K562 (cell line): ENCODE results near the gene BCAP31. TPM values are rescaled to one million over a fixed set of nuclear protein-coding genes. Genes with fewer than 3 reads are reported as not detected.

ENCODE experiments used
- ATAC-seq: fragments of 200-7000 bp; cut with Tn5 transposase; 3 replicates; pipeline ENCODE4 v1.9.1; 2020; ENCODE audit warnings: moderate library complexity
- BruUV-seq: library from RNA; stranded (reverse); fragments of 400-500 nt; replicated peaks from 2 replicates; lab custom pipeline; 2021; lab: Mats Ljungman, UMichigan
- CTCF ChIA-PET: fragments of 300-600 bp; formaldehyde crosslinking; extraction: SDS; loops from one replicate; lab custom pipeline; 2021; ENCODE audit warnings: low intra/inter-chr PET ratio; lab: Yijun Ruan, JAX
- POLR2A ChIA-PET: fragments of 300-600, 350-650 bp; sonication (Branson Sonifier 250); formaldehyde crosslinking; extraction: SDS; loops from one replicate; lab custom pipeline; 2021; ENCODE audit warnings: antibody characterized with exemption, inconsistent platforms; lab: Yijun Ruan, JAX
- DNase-seq, 4 experiments: peaks; one replicate each; pipeline versions ENCODE4 v3.0.0 to v3.0.0-alpha.2; 2011 to 2018; ENCODE audit warnings: low spot score in 3 of 4, mixed read lengths in 3 of 4; ENCODE audit errors: extremely low read depth in 1 of 4
- FAIRE-seq: peaks from 2 replicates; lab custom pipeline; 2011; peaks lifted over from hg19 to GRCh38; lab: Jason Lieb, UNC
- H2AFZ ChIP-seq: 2 replicates; pipeline ENCODE4 v1.6.0; 2011; ENCODE audit warnings: low read depth, low read length, control low read depth, inconsistent platforms
- H3K27ac ChIP-seq: fragments of 200-600 bp; 3 replicates; pipeline ENCODE4 v1.8.0; 2011; ENCODE audit warnings: low read depth, mild to moderate bottlenecking, control low read depth, inconsistent platforms, low read length, moderate library complexity, mixed read lengths; ENCODE audit errors: extremely low read depth
- H3K27me3 ChIP-seq, 2 experiments: fragments of 300-600 bp in 1 of 2; 2 replicates in 1 of 2; 3 replicates in 1 of 2; pipeline versions ENCODE4 v1.6.0 to v1.8.0; 2011; ENCODE audit warnings: inconsistent platforms in 2 of 2, low read length in 2 of 2, mild to moderate bottlenecking in 1 of 2, mixed read lengths in 1 of 2, moderate library complexity in 1 of 2; ENCODE audit not compliant: control insufficient read depth in 2 of 2, insufficient read depth in 2 of 2
- H3K36me3 ChIP-seq: fragments of 300-600 bp; 3 replicates; pipeline ENCODE4 v1.8.0; 2011; ENCODE audit warnings: mild to moderate bottlenecking, low read length, inconsistent platforms; ENCODE audit not compliant: control insufficient read depth, insufficient read depth
- H3K4me1 ChIP-seq, 2 experiments: fragments of 200-600 bp in 1 of 2; replicated peaks in 1 of 2; 2 replicates in 1 of 2; 3 replicates in 1 of 2; pipeline versions ENCODE4 v1.5.1 to v1.8.0; 2011; ENCODE audit warnings: inconsistent platforms in 2 of 2, low read length in 2 of 2, mild to moderate bottlenecking in 1 of 2, mixed read lengths in 1 of 2, moderate library complexity in 1 of 2; ENCODE audit not compliant: control insufficient read depth in 2 of 2, insufficient read depth in 2 of 2
- H3K4me2 ChIP-seq: 2 replicates; pipeline ENCODE4 v1.6.1; 2011; ENCODE audit warnings: low read length, control low read depth, inconsistent platforms, mixed read lengths; ENCODE audit not compliant: insufficient read depth
- H3K4me3 ChIP-seq: fragments of 200-600 bp; sonication (generic), shearing (Covaris generic); 2 replicates; pipeline ENCODE4 v1.5.1; 2016; ENCODE audit warnings: control low read depth, inconsistent platforms
- H3K79me2 ChIP-seq: fragments of 200-600 bp; 3 replicates; pipeline ENCODE4 v1.8.0; 2011; ENCODE audit warnings: low read length, inconsistent platforms; ENCODE audit not compliant: control insufficient read depth, insufficient read depth
- H3K9ac ChIP-seq, 2 experiments: 2 replicates each; pipeline versions ENCODE4 v1.6.0 to v1.6.1; 2011; ENCODE audit warnings: low read depth in 2 of 2, low read length in 2 of 2, control low read depth in 1 of 2, inconsistent platforms in 1 of 2, mild to moderate bottlenecking in 1 of 2, mixed read lengths in 1 of 2; ENCODE audit not compliant: insufficient read depth in 1 of 2
- H3K9me1 ChIP-seq: one replicate; pipeline ENCODE4 v1.6.0; 2011; ENCODE audit warnings: inconsistent platforms, mild to moderate bottlenecking, low read length, moderate library complexity; ENCODE audit not compliant: control insufficient read depth, insufficient read depth
- H3K9me3 ChIP-seq: replicated peaks from 2 replicates; pipeline ENCODE4 v1.5.1; 2011; ENCODE audit warnings: low read depth, low read length, inconsistent platforms; ENCODE audit not compliant: control insufficient read depth, insufficient read depth
- H4K20me1 ChIP-seq: replicated peaks from 2 replicates; pipeline ENCODE4 v1.6.1; 2011; ENCODE audit warnings: low read length, inconsistent platforms, mixed read lengths; ENCODE audit not compliant: control insufficient read depth, insufficient read depth
- CREB3L1 ChIP-seq: fragments of 450-650 bp; IDR thresholded peaks from 2 replicates; pipeline ENCODE4 v1.6.1; 2014; ENCODE audit warnings: low read depth, mild to moderate bottlenecking, moderate library complexity, borderline replicate concordance
- ETS2 ChIP-seq: IDR thresholded peaks from 2 replicates; pipeline ENCODE4 v1.6.1; 2016; ENCODE audit warnings: borderline replicate concordance, missing genetic modification characterization, mild to moderate bottlenecking, moderate library complexity, missing compliant biosample characterization; ENCODE audit not compliant: poor library complexity, severe bottlenecking
- HNRNPL ChIP-seq: fragments of 200-400 bp; formaldehyde crosslinking; IDR thresholded peaks from 2 replicates; pipeline ENCODE4 v1.6.1; 2017; ENCODE audit warnings: low read depth, mild to moderate bottlenecking, low read length
- IRF2 ChIP-seq: sonication (generic); formaldehyde crosslinking; IDR thresholded peaks from 2 replicates; pipeline ENCODE4 v1.8.1; 2022; ENCODE audit warnings: mild to moderate bottlenecking, missing genetic modification reagents
- KDM5B ChIP-seq: fragments of 200-600 bp; sonication (generic); IDR thresholded peaks from 2 replicates; pipeline ENCODE4 v1.6.1; 2012; ENCODE audit warnings: low read depth, mild to moderate bottlenecking, moderate library complexity, low read length, control low read depth, inconsistent platforms; ENCODE audit not compliant: insufficient replicate concordance
- KLF6 ChIP-seq: fragments of 250-450 bp; sonication (Bioruptor Pico); IDR thresholded peaks from 2 replicates; pipeline ENCODE4 v1.4.0; 2020; ENCODE audit warnings: mild to moderate bottlenecking, moderate library complexity, borderline replicate concordance
- NFRKB ChIP-seq: fragments of 450-650 bp; IDR thresholded peaks from 2 replicates; pipeline ENCODE4 v1.6.1; 2016; ENCODE audit warnings: low read depth
- PYGO2 ChIP-seq: fragments of 450-650 bp; IDR thresholded peaks from 2 replicates; pipeline ENCODE4 v1.6.1; 2016; ENCODE audit warnings: mild to moderate bottlenecking, missing genetic modification characterization, moderate library complexity, missing compliant biosample characterization
- SUPT5H ChIP-seq: fragments of 450-650 bp; IDR thresholded peaks from 2 replicates; pipeline ENCODE4 v1.6.1; 2016
- YY1 ChIP-seq, 3 experiments: IDR thresholded peaks; 2 replicates each; pipeline ENCODE4 v1.6.1; 2011; ENCODE audit warnings: low read length in 2 of 3, mild to moderate bottlenecking in 2 of 3, moderate library complexity in 2 of 3, borderline replicate concordance in 1 of 3, control low read depth in 1 of 3, low read depth in 1 of 3; ENCODE audit not compliant: insufficient read depth in 3 of 3, insufficient replicate concordance in 2 of 3, control insufficient read depth in 1 of 3, insufficient read length in 1 of 3; ENCODE audit errors: extremely low read depth in 1 of 3
- ZNF830 ChIP-seq: fragments of 250-450 bp; sonication (Bioruptor Pico); IDR thresholded peaks from 2 replicates; pipeline ENCODE4 v1.5.0; 2021; ENCODE audit warnings: mild to moderate bottlenecking
- WGBS: fragments of 100-300 bp; shearing (Covaris generic); methylation state at CpG from one replicate; pipeline ENCODE4 v1.1.6; 2016; ENCODE audit warnings: low coverage, mixed read lengths; ENCODE audit not compliant: insufficient coverage; ENCODE audit errors: missing lambda C conversion rate; 5-methylcytosine and 5-hydroxymethylcytosine counted together
- in situ Hi-C: fragments of 300-500 bp; cut with MboI; formaldehyde crosslinking; loops from 4 replicates; pipeline ENCODE4 v1.15.0; 2018; ENCODE audit warnings: inconsistent platforms, mixed read lengths
- intact Hi-C: fragments of 100-400 bp; cut with micrococcal nuclease; formaldehyde crosslinking; loops from 2 replicates; pipeline ENCODE4 v1.14.2; 2022
- polyA plus RNA-seq, 8 experiments: library from polyadenylated mRNA; depleted of rRNA in 4 of 8; stranded (reverse) in 5 of 8; unstranded in 3 of 8; fragments of >200 nt; fragmentation: Nextera tagmentation in 2 of 8; fragmentation: Illumina TruSeq in 1 of 8; extraction: Ambion mirVana in 2 of 8; extraction: Trizol in 1 of 8; gene quantifications; 2 replicates each; pipeline versions ENCODE4 v1.2.1 to v1.2.3, GENCODE V29; 2011 to 2014; ENCODE audit warnings: inconsistent platforms in 1 of 8, missing spikeins in 1 of 8
- total RNA-seq, 7 experiments: library from RNA; depleted of rRNA in 6 of 7; stranded (reverse); fragments of >200 nt in 6 of 7; fragmentation: Illumina TruSeq in 2 of 7; extraction: Trizol in 2 of 7; gene quantifications; 2 replicates each; pipeline versions ENCODE4 v1.2.1 to v1.2.3, GENCODE V29; 2011 to 2021; ENCODE audit warnings: low replicate concordance in 1 of 7
- TF ChIP-seq, protein P1 (sequence below), 3 experiments: IDR thresholded peaks in 2 of 3; conservative IDR thresholded peaks in 1 of 3; 2 replicates each; pipeline ENCODE4 v1.5.1; 2011 to 2012; ENCODE audit warnings: low read length in 3 of 3, mild to moderate bottlenecking in 3 of 3, control low read depth in 2 of 3, improper control_type of control experiment in 1 of 3, inconsistent platforms in 1 of 3, low read depth in 1 of 3, mixed read lengths in 1 of 3, moderate library complexity in 1 of 3; ENCODE audit not compliant: insufficient read depth in 2 of 3

BCAP31 gene
- total and polyA plus RNA-seq, 9 of the 15 experiments (the other 6 are each of a cell fraction or from before 2014, with no cell fraction given) = 156 to 683 (median 188) TPM

DNA sequence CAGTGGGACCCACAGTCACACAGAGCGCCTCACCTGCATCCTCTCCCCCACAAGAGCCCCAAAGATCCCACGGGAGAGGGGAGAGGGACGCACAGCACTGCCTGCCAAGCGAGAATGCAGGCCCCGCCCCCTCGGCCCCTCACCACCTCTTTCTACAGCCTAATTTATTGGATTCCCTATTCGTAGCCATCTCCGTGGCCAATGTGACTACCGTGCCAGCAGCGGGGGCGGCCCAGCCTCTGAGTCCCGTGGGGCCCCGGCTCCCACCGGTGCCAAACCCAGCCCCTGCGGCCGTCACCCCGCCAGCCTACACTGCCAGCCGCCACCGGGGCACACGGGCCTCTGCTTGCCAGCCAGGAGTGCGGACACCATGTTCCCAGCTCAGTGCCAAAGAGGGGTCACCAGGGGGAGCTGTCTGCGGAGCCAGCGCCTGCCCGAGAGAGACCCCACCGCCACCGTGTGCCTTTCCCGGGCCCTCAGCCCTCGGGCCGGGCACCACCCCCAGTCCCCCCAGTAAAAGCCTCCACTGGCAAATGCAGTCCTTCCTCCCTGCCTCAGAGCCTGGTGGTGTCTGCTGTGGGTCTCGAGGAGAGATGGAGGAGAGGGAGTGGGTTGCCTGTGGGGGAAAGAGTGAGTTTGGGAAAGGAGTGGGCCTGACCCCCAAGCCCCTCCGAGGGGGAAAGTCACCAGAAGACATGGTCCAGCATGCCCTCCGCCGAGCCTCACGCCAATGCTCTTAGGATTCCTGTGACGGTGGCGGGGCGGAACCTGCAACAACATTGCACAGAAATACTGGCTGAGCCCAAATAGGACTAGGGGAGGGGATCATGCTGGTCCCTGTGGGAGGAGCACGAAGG is 20.3 kb upstream of the BCAP31 start:
- H3K4me2 ChIP-seq = peak overlapping the region; percentile 81
- intact Hi-C loops = no loop called here
- H3K27ac ChIP-seq = peak overlapping the region; percentile 79
- peak overlapping the region; percentile 78 to 89 for H3K9ac ChIP-seq
- no TSS peak for BruUV-seq
- peaks cover 0 to 52% of the 10 kb centered on the region in 2 experiments; a peak in 3 of 5 replicates for H3K4me1 ChIP-seq
- peak; percentile 15 for FAIRE-seq
- peak in 1 of 4 experiments; percentile 28 for DNase-seq
- no peaks in the 10 kb centered on the region for H3K79me2 ChIP-seq
- no peaks in the 10 kb centered on the region for H3K9me1 ChIP-seq
- H3K27me3 ChIP-seq = no peaks in the 10 kb centered on the region
- H3K4me3 ChIP-seq = peak overlapping the region; percentile 42
- WGBS = 16% methylated on average over 23 of the region's 38 CpGs
- H3K36me3 ChIP-seq = no peaks in the 10 kb centered on the region
- in situ Hi-C loops = no loop called here
- peak overlapping the region; percentile 81 for H2AFZ ChIP-seq
- H4K20me1 ChIP-seq = no peaks in the 10 kb centered on the region
- ATAC-seq = peak; percentile 40; the same call in 1 of the 3 replicates
- ChIA-PET POLR2A (interaction anchor here (0.6 to 0.7 kb wide), 3 partner anchors 14 to 180 kb away, joined by 3 to 5 read pairs (median 4); no protein-coding TSS in a partner anchor), CTCF (no interaction called here)
- TF ChIP-seq IRF2 (CRISPR knock-in tag) (no peak), ETS2 (tag) (no peak), CREB3L1 (peak; percentile 6; the same call in 1 of the 2 replicates), SUPT5H (peak; percentile 13; the same call in 1 of the 2 replicates), YY1 (IDR thresholded peaks at IDR 0.05; ENCODE audit: borderline replicate concordance in 1 of 3, control insufficient read depth in 1 of 3, extremely low read depth in 1 of 3, insufficient read depth in 3 of 3, insufficient read length in 1 of 3, insufficient replicate concordance in 2 of 3, low read depth in 1 of 3, low read length in 2 of 3) (peak in 1 of 3 experiments; percentile 8), NFRKB (0 out of 2 replicates have a peak, but pooled peaks have one; percentile 3), KDM5B (peak; percentile 8), HNRNPL (peak; percentile 61; the same call in 1 of the 2 replicates), KLF6 (CRISPR knock-in tag) (no peak), ZNF830 (CRISPR knock-in tag) (no peak), PYGO2 (tag) (no peak)
- TF ChIP-seq, protein P1, sequence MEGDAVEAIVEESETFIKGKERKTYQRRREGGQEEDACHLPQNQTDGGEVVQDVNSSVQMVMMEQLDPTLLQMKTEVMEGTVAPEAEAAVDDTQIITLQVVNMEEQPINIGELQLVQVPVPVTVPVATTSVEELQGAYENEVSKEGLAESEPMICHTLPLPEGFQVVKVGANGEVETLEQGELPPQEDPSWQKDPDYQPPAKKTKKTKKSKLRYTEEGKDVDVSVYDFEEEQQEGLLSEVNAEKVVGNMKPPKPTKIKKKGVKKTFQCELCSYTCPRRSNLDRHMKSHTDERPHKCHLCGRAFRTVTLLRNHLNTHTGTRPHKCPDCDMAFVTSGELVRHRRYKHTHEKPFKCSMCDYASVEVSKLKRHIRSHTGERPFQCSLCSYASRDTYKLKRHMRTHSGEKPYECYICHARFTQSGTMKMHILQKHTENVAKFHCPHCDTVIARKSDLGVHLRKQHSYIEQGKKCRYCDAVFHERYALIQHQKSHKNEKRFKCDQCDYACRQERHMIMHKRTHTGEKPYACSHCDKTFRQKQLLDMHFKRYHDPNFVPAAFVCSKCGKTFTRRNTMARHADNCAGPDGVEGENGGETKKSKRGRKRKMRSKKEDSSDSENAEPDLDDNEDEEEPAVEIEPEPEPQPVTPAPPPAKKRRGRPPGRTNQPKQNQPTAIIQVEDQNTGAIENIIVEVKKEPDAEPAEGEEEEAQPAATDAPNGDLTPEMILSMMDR (IDR thresholded peaks at IDR 0.05 in 2 of 3, conservative IDR thresholded peaks at IDR 0.05 in 1 of 3; ENCODE audit: insufficient read depth in 2 of 3, low read depth in 1 of 3, low read length in 3 of 3) = peak; percentile 32 to 53 (median 42); a peak in 5 of 6 replicates
- H3K9me3 ChIP-seq = no peaks in the 10 kb centered on the region
